Peyer's patch (tissue), 4 donors: ENCODE results near the gene CYLC2.

Source experiments
- POLR2A ChIP-seq, 2 donors: fragments of 450-650 bp; IDR thresholded peaks; one replicate each; pipeline ENCODE4 v1.5.1; 2017; ENCODE audit warnings: antibody characterized with exemption in 2 of 2, mild to moderate bottlenecking in 2 of 2, moderate library complexity in 2 of 2
- TF ChIP-seq, protein P1 (sequence below), 6 experiments: fragments of 450-650 bp in 4 of 6; fragments of 200-600 bp in 2 of 6; sonication (generic) in 1 of 6; IDR thresholded peaks; one replicate each; pipeline ENCODE4 v1.5.1; 2017 to 2019; ENCODE audit warnings: antibody characterized with exemption in 6 of 6, mild to moderate bottlenecking in 3 of 6, moderate library complexity in 1 of 6

DNA sequence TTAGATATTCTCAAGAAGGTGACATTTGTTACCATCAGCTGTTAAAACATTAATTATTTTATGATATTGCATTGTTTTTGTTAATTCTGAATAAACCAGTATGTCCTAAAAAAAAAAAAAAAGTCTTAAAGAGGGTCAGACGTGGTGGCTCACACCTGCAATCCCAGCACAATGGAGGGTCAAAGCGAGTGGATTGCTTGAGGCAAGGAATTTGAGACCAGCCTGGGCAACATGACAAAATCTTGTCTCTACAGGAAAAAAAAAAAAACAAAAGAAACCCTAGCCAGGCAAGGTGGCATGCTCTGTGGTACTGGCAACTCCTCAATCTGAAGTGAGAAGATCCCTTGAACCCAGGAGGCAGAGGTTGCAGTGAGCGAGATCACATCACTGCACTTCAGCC is 46.8 kb downstream of the CYLC2 start:
- TF ChIP-seq, protein P1, sequence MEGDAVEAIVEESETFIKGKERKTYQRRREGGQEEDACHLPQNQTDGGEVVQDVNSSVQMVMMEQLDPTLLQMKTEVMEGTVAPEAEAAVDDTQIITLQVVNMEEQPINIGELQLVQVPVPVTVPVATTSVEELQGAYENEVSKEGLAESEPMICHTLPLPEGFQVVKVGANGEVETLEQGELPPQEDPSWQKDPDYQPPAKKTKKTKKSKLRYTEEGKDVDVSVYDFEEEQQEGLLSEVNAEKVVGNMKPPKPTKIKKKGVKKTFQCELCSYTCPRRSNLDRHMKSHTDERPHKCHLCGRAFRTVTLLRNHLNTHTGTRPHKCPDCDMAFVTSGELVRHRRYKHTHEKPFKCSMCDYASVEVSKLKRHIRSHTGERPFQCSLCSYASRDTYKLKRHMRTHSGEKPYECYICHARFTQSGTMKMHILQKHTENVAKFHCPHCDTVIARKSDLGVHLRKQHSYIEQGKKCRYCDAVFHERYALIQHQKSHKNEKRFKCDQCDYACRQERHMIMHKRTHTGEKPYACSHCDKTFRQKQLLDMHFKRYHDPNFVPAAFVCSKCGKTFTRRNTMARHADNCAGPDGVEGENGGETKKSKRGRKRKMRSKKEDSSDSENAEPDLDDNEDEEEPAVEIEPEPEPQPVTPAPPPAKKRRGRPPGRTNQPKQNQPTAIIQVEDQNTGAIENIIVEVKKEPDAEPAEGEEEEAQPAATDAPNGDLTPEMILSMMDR (IDR thresholded peaks at IDR 0.05): no peak
- no peak for TF ChIP-seq POLR2A (IDR thresholded peaks at IDR 0.05)
